Measurements from ENCODE around the gene TBC1D13. TPM values are rescaled to one million over a fixed set of nuclear protein-coding genes. Genes with fewer than 3 reads are reported as not detected.
"Not testable (repeated sequence)": the region's sequence is repeated elsewhere in the genome, so short reads cannot be mapped to it uniquely, and the experiment has no call there.

Gene TBC1D13
- total RNA-seq, 1 donor from 2014 or later, result 31.0 TPM

DNA sequence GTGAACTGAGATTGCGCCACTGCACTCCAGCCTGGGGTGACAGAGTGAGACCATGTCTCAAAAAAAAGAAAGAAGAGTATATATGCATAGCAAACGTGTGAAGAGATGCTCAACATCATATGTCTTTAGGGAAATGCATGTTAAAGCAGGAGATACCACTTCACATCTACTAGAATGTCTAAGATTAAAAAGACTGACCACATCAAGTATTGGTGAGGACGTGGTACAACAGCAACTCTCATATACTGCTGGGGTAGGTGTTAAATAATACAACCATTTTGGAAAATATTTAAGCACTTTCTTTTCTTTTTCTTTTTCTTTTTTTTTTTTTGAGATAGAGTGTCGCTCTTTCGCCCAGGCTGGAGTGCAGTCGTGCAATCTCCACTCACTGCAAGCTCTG lies 1.6 kb upstream of the TBC1D13 start:
- no peak for DNase-seq (ENCODE audit: low spot score)

DNA sequence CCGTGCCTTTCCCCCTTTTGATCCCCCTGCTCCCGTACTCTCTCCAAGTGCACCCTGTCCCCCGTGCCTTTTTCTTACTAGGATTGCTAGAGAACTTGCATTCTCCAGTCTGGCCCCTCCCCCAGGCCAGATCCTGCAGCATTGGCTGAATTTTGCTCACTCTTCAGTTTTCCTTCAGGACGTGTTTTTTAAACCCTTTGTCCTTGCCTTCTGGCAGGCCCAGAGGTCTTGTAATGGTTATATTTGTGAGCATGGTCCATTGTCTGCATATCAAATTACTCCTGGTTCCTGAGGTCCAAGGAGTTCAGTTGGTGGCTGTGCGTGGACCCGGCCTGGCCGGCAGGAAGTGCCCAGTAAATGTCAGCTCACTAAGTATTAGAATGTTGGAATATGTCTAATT lies 606 bp downstream of the TBC1D13 start:
- no peak for DNase-seq (ENCODE audit: low spot score)

GRCh38 chr9:128788445-128788844 lies 1.4 kb downstream of the TBC1D13 start:
- no peak for DNase-seq (ENCODE audit: low spot score)

DNA sequence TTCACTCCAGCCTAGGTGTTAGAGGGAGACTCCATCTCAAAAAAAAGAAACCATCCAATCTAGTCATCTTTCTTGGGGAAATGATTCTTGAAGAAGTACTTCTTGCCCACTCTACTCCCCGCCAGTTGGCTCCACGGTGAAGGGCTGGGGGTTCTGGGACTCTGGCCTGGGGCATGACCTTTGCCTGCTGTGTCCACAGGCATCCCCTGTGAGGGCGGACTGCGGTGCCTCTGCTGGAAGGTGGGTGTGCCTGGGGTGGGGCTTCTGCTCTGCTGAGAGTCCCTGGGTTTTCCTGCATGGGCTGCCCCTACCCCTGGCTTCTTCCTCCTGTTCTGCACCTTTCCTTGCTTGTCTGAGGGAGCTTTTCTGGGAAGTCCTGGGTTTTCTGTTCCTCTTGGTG lies 3.5 kb downstream of the TBC1D13 start:
- DNase-seq (ENCODE audit: low spot score), result no peak

- no peak for DNase-seq (ENCODE audit: low spot score)
These were observed 5.1 kb downstream of the TBC1D13 start for GRCh38 chr9:128792134-128792533.

DNA sequence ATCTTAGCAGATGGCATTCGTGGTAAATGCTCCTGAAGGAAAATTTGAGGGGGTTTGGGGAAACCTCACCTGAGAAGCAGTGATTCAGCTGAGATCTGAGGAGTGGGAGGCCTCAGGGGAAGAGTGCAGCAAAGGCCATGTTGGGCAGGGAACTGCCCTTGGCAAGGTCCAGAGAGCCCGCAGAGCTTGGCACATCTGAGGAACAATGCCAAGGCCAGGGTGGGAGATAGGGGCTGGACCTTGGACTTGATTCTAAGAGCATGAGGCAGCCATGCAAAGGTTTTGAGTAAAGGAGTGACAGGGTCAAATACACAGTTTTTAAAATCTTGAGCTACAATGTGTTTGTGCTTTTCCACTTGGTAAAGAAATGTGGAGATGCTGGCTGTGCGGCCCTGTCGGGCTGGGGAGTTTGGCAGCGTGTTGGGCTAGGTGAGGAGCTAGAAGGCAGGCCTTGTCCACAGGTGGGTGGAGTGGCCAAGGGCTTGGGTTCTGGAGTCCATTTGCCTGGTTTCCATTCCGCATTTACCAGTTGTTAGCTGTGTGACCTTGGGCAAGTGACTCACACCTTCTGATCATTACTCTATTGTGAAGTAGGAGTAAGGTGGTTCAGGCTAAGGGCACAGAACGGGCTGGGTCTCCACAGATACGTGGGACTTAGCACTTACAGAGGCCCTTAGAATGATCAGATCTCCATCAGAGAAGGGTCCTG lies 6.1 kb downstream of the TBC1D13 start:
- DNase-seq (ENCODE audit: low spot score), result no peak

- DNase-seq (ENCODE audit: low spot score), result not testable (repeated sequence)
These were observed 7.9 kb downstream of the TBC1D13 start for GRCh38 chr9:128794961-128795360.

GRCh38 chr9:128798896-128799295 lies 11.8 kb downstream of the TBC1D13 start:
- no peak for DNase-seq (ENCODE audit: low spot score)

DNA sequence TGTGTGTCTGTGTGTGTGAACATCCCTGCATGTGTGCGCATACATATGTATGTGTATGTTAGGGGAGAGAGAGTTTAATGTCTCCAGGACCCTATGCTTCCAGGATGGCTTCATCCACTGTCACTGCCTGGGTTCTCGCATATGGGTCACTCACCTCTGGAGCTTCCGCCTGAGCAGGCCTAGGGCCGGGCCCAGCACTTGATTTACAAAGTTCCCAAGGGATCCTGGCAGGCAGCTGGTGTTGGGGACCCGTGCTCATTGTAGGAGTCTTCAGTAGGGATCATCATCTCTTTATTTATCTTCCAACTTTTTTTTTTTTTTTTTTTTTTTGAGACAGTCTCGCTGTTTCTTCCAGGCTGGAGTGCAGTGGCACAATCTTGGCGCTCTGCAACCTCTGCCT lies 13.0 kb downstream of the TBC1D13 start:
- DNase-seq (ENCODE audit: low spot score), result no peak

DNA sequence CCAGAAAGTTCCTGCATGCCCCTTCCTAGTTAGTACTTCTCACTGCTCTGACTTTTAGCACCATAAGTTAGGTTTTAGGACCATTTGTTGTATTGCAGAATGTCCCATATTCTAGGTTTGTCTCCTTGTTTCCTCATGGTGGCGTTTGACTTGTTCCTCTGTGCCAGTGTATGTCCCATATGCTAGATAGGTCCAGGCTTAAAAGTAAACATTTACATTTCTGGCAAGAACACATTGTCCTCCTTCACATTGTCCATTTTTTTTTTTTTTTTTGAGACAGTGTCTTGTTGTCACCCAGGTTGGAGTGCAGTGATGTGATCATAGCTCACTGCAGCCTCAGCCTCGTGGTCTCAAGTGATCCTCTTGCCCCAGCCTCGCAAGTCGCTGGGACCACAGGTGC lies 15.4 kb downstream of the TBC1D13 start:
- DNase-seq (ENCODE audit: low spot score), result no peak

DNA sequence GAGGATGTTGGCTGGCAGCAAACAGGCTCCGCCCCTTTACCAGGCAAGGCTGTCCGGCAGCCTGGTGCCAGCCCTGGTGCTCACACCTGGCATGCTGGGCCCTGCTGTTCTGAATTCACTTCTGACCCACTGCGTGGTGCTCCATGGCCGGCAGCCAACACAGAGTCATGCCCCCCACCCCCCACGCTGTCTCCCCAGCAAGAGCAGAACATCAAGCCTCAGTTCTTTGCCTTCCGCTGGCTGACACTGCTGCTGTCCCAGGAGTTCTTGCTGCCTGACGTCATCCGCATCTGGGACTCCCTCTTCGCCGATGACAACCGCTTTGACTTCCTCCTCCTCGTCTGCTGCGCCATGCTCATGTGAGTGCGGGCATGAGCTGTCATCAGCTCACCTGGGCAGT lies 18.6 kb downstream of the TBC1D13 start:
- DNase-seq (ENCODE audit: low spot score), result no peak

DNA sequence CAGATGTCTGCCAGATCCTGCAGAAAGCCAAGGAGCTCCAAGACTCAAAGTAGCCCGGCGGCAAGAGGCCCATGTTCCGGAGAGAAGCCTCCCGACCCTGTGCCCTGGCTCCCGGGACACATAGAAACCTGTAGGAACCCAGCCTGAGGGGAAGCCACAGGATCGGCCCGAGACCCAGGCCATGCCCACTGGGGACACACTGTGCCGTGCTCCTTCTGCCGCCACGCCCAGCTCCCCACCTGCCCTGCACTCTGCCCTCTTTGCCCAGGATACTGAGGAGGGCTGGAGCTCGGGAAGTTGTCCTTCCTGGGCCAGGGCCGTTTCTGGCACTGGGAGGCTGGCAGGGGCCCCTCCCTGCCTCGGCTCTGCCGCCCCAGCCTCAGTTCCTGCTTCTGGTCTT lies 20.8 kb downstream of the TBC1D13 start:
- no peak for DNase-seq (ENCODE audit: low spot score)

DNA sequence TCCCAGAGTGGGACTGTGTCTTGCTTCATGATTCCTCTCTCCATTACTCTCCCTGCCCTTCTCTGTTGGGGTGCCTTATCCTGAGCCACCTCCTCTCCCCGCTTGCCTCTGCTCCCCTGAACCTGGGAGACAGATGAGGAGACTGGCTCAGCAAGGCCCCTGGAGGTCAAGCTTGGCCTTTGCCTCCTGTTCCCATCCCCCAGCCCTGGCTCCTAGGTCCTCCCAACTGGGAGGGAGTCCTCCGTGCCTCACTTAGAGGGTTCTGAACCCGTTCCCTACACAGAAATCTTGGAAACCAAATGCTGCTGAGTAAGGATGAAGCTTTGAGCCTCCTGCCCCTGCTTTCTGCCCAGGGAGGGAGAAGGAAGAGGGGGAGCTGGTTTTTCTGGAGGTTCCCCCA lies 21.5 kb downstream of the TBC1D13 start:
- DNase-seq (ENCODE audit: low spot score), result no peak

DNA sequence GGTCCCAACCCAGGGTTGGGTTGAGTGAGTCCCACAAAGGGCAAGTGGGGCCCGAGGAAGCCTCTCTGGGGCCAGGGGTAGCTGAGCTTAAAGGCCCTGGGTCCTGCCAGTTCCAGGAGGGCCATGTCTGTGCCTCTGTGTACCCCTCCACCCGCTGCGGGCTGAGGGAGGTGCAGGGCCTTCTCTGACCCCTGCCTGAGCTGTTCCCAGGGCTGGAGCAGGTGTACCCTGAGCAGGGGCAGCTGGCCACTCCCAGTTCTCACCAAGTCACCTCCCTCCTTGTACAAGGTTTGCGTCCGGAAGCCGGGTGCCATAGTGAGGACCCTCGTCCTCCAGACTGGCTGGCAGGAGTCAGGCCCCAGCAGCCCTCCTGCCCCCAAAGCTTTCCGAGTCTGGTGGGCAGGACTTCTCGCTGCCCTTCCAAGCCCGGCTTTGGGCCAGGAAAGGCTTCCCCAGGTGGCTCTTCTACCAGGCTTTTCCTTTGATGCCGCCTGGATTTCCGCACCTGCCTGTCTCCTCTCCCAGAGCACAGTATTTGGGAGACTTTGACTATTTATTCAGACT lies 22.1 kb downstream of the TBC1D13 start:
- DNase-seq (ENCODE audit: low spot score), result no peak

- DNase-seq (ENCODE audit: low spot score), result no peak
These were observed 22.8 kb downstream of the TBC1D13 start for GRCh38 chr9:128809831-128810230.

DNA sequence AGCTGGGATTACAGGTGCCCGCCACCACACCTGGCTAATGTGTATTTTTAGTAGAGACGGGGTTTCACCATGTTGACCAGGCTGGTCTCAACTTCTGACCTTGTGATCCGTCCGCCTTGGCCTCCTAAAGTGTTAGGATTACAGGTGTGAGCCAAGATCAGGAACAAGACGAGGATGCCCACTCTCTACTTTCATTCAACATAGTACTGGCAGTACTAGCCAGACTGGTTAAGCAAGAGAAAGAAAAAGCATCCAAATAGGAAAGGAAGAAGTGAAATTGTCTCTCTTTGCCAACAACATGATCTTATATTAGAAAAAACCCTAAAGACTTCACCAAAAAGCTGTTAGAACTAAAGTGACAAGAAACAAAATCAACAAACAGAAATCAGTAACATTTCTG lies 23.8 kb downstream of the TBC1D13 start:
- no peak for DNase-seq (ENCODE audit: low spot score)

DNA sequence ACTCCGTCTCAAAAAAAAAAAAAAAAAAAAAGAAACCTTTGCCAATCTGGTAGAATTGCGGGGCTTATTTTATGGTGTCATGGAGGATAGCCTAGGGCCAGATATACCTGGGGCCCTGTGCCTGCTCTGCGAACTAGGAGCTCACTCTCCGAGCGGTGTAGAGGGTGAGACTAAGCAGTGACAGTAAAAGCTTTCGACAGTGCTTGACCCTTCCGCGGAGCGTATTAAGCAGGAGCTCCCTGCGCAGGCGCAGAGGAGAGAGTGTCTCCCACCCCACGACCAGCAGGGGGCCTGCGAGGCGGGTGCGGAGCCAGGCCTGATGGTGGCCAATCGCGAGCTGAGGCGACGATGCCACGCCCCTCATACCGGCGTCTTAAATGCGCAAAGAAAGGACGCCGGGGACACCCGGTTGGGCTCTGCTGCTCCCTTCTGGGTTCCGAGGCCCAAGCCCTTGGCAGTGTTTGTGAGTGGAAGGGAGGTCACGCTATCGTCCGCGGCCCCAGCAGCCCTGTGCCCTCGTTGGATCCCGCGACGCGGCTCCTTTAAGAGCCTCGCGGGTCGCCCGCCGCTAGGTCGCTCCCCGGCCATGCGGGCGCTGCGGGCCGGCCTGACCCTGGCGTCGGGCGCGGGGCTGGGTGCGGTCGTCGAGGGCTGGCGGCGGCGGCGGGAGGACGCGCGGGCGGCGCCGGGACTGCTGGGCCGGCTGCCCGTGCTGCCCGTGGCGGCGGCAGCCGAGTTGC lies 31.2 kb downstream of the TBC1D13 start, which contains the start of gene ENDOG:
ENDOG (plus strand) TSS at position 402 of the 740 bp plus-strand sequence; CDS start at position 587, 185 bp downstream.
- peak; percentile 97 for DNase-seq (ENCODE audit: low spot score)

DNA sequence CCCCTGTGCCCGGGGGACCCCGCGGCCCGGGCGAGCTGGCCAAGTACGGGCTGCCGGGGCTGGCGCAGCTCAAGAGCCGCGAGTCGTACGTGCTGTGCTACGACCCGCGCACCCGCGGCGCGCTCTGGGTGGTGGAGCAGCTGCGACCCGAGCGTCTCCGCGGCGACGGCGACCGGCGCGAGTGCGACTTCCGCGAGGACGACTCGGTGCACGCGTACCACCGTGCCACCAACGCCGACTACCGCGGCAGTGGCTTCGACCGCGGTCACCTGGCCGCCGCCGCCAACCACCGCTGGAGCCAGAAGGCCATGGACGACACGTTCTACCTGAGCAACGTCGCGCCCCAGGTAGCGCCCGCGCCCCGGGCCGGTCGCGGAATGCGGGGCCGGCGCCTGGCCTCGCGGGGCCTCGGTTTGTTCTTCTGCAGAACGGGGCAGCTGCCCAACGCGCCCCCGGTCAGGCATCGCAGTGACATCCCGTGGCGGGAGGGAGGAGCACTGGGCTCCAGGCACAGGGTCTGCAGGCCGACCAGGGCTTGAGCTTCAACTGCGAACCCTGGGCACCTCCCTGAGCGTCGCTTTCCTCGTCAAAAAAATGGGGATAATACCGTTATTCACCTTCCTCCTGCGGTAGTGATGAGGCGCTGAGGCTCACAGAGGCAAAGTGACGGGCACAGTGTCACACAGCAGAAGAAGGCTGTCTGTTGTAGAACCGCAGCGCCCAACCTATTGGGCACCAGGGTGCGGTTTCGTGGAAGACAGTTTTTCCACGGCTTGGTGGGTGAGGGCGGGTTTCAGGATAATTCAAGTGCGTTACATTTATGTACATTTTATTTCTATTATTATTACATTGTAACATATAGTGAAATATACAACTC lies 32.0 kb downstream of the TBC1D13 start:
- no peak for DNase-seq (ENCODE audit: low spot score)

DNA sequence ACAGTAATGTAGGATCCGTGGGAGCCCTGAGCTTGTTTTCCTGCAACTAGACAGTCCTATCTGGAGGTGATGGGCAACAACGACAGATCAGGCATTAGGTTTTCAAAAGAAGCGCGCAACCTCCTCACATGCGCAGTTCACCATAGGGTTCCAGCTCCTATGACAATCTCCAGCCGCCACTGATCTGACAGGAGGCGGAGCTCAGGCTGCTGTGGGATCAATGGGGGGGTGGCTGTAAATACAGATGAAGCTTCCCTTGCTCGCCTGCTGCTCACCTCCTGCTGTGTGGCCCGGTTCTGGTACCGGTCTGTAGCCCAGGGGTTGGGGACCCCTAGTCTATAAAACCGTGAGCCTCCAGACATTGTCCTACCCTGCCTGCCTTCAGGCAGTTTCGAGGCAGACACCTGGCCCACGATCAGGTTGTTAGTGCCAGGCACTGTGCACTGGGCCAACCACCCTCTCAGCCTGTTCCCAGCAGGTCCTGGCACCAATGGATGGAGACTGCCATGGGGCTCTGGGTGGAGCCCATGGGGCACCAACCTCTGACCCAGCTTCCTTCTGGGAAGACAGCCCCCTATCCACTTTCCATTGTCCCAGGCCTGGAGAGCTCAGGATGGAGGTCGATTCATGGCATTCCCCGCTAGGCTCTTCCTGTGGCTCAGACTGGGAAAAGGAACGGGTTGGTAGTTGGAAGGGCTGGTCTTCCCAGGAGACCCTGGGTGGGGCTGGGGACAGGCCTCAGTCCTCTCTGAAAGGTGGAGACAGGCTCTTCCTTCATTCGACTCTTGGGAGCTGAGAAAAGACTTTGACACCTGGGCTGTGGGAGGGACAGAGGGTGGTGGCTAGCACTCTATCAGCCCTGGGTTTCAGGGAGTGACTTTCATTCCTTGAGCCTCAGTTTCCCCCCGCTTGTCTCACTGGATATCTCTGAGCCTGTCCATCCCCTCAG lies 32.9 kb downstream of the TBC1D13 start:
- peak; percentile 67 for DNase-seq (ENCODE audit: low spot score)

DNA sequence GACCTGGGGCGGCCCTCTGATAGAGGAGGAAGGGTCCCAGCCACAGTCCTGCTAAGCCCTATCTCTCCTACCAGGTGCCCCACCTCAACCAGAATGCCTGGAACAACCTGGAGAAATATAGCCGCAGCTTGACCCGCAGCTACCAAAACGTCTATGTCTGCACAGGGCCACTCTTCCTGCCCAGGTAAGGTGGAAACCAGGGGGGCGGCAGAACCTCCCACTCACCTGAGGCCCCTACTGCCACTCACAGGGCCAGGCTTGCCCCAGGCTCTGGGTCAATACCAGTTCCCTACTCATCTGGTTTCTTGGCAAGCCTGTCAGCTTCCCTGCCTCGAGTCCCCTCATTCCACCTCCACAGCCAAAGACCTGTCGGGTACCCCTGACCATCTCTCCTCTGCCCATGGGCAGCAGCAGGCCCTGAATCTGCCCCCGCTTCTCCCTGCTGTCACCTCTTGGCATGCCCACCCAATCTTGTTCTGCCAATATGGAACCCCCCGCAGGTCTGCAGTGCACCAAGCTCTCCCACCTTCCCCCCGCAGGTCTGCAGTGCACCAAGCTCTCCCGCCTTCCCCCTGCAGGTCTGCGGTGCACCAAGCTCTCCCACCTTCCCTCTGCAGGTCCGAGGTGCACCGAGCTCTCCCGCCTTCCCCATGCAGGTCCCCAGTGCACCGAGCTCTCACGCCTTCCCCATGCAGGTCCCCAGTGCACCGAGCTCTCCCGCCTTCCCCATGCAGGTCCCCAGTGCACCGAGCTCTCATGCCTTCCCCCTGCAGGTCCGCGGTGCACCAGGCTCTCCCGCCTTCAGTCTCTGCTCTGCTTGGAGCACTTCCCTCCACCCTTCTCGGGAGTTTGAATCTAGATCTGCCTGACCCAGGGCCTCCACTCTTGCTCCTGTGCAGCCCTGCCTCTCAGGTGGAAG lies 33.9 kb downstream of the TBC1D13 start:
- no peak for DNase-seq (ENCODE audit: low spot score)

Measured in mucosa of gallbladder (tissue), 1 donor.